Stimulated activated CD8-positive, alpha-beta memory T cell treated with anti-CD3 and anti-CD28 coated beads, Interleukin-15, amount 100 ng/mL, for 4 hours (primary cell): ENCODE results near the gene BCL10.
"Not testable (repeated sequence)": the region's sequence is repeated elsewhere in the genome, so short reads cannot be mapped to it uniquely, and the experiment has no call there.

Experiments used
- DNase-seq, 2 donors: peaks; one replicate each; pipeline ENCODE4 v3.0.0-alpha.2; 2020; ENCODE audit warnings: low read depth in 2 of 2

Gene BCL10

GRCh38 chr1:85264150-85264549 lies 12.3 kb downstream of the BCL10 start:
- no peak for DNase-seq

GRCh38 chr1:85262985-85263384 lies 13.4 kb downstream of the BCL10 start:
- DNase-seq, result no peak

GRCh38 chr1:85259912-85260274 lies 16.5 kb downstream of the BCL10 start:
- no peak for DNase-seq

GRCh38 chr1:85259118-85259911 lies 17.1 kb downstream of the BCL10 start, which contains the start of gene C1orf52:
TSS of gene C1orf52 (minus strand) at chr1:85259662. CDS start at chr1:85259633, 29 bp downstream.
- peak; percentile 83 to 93 for DNase-seq

- no peak for DNase-seq
Measured at GRCh38 chr1:85258536-85259117, 17.8 kb downstream of the BCL10 start.

- DNase-seq, result not testable (repeated sequence)
Measured at GRCh38 chr1:85249042-85249441, 27.4 kb downstream of the BCL10 start.

GRCh38 chr1:85245891-85246290 lies 30.5 kb downstream of the BCL10 start:
- no peak for DNase-seq

- DNase-seq, result no peak
Measured at GRCh38 chr1:85245456-85245855, 31.0 kb downstream of the BCL10 start.

- DNase-seq, result no peak
Measured at GRCh38 chr1:85244271-85245061, 32.0 kb downstream of the BCL10 start.

- no peak for DNase-seq
Measured at GRCh38 chr1:85243372-85243771, 33.1 kb downstream of the BCL10 start.

- no peak for DNase-seq
Measured at GRCh38 chr1:85240643-85241042, 35.8 kb downstream of the BCL10 start.

GRCh38 chr1:85240174-85240601 lies 36.2 kb downstream of the BCL10 start:
- no peak for DNase-seq

GRCh38 chr1:85237613-85238012 lies 38.8 kb downstream of the BCL10 start:
- DNase-seq, result no peak

- DNase-seq, result no peak
Measured at GRCh38 chr1:85230305-85230977, 46.0 kb downstream of the BCL10 start.

- no peak for DNase-seq
Measured at GRCh38 chr1:85229574-85230097, 46.8 kb downstream of the BCL10 start.

GRCh38 chr1:85228972-85229371 lies 47.5 kb downstream of the BCL10 start:
- DNase-seq, result no peak

GRCh38 chr1:85225624-85226380 lies 50.6 kb downstream of the BCL10 start:
- DNase-seq, result no peak

GRCh38 chr1:85224734-85225623 lies 51.5 kb downstream of the BCL10 start:
- no peak for DNase-seq

- DNase-seq, result no peak
Measured at GRCh38 chr1:85224295-85224694, 52.1 kb downstream of the BCL10 start.

GRCh38 chr1:85223334-85223733 lies 53.1 kb downstream of the BCL10 start:
- no peak for DNase-seq
